ENCODE measurements around the gene FARP2. TPM values are rescaled to one million over a fixed set of nuclear protein-coding genes. Genes with fewer than 3 reads are reported as not detected.

The FARP2 gene
- total and polyA plus RNA-seq, 2 experiments from 2014 or later, result 16.0 to 22.6 TPM

- Mint-ChIP-seq H3K27ac (peak overlapping the region; percentile 91), H3K27me3 (ENCODE audit: insufficient read depth, low read depth, poor library complexity) (peaks cover 6% of the 10 kb centered on the region), H3K9me3 (no peaks in the 10 kb centered on the region), H3K4me1 (peaks cover 29% of the 10 kb centered on the region), H3K4me3 (peak overlapping the region; percentile 72), H3K36me3 (ENCODE audit: low read depth) (peaks cover 44% of the 10 kb centered on the region)
- no peaks in the 10 kb centered on the region for H3K9me2 ChIP-seq (ENCODE audit: insufficient read depth)
- peak overlapping the region; percentile 64 for H3K4me3 ChIP-seq
- ATAC-seq (peak; percentile 86), DNase-seq (ENCODE audit: low spot score) (peak; percentile 88)
- peak overlapping the region; percentile 60; the same call in 1 of the 2 replicates for H2AFZ ChIP-seq
- TF ChIP-seq ZNF462 (CRISPR knock-in tag; IDR thresholded peaks at IDR 0.05) (no peak), POLR2AphosphoS5 (IDR thresholded peaks at IDR 0.05; ENCODE audit: low read depth) (peak; percentile 45; the same call in 1 of the 2 replicates), ETS1 (IDR thresholded peaks at IDR 0.05) (no peak), CTCF (conservative IDR thresholded peaks at IDR 0.05; ENCODE audit: low read depth in 2 of 2) (0 out of 4 replicates have a peak, but pooled peaks of 1 of the 2 experiments have one; percentile 14), REST (IDR thresholded peaks at IDR 0.05; ENCODE audit: unreplicated experiment) (no peak), NANOG (IDR thresholded peaks at IDR 0.05; ENCODE audit: borderline replicate concordance) (no peak)
- no peaks in the 10 kb centered on the region for H3K27me3 ChIP-seq (ENCODE audit: insufficient read depth)
- H3K27ac ChIP-seq (ENCODE audit: low read depth), result peak overlapping the region; percentile 97
- H3K79me2 ChIP-seq (replicated peaks; ENCODE audit: insufficient read depth), result peaks cover 35% of the 10 kb centered on the region
- H4K20me1 ChIP-seq (replicated peaks; ENCODE audit: insufficient read depth), result peaks cover 24% of the 10 kb centered on the region
- H3K4me2 ChIP-seq, result peak overlapping the region; percentile 80
- peaks cover 7% of the 10 kb centered on the region for H3K4me1 ChIP-seq (ENCODE audit: insufficient read depth)
- H3F3A ChIP-seq (replicated peaks; ENCODE audit: low read depth), result 0 out of 2 replicates have a peak, but pooled peaks cover under 1% of the 10 kb centered on the region
- H3K36me3 ChIP-seq (ENCODE audit: insufficient read depth), result peaks cover 26% of the 10 kb centered on the region
These were observed 1.1 kb upstream of the FARP2 start for GRCh38 chr2:241354668-241355658.

Data from GM23338 (cell line).